Measurements from ENCODE around the gene ARVCF. TPM values are rescaled to one million over a fixed set of nuclear protein-coding genes. Genes with fewer than 3 reads are reported as not detected.

ARVCF gene
- total and polyA plus RNA-seq, 2 donors (not counting 1 experiment from before 2014, with no cell fraction given) = 2.2 to 6.7 TPM

DNA sequence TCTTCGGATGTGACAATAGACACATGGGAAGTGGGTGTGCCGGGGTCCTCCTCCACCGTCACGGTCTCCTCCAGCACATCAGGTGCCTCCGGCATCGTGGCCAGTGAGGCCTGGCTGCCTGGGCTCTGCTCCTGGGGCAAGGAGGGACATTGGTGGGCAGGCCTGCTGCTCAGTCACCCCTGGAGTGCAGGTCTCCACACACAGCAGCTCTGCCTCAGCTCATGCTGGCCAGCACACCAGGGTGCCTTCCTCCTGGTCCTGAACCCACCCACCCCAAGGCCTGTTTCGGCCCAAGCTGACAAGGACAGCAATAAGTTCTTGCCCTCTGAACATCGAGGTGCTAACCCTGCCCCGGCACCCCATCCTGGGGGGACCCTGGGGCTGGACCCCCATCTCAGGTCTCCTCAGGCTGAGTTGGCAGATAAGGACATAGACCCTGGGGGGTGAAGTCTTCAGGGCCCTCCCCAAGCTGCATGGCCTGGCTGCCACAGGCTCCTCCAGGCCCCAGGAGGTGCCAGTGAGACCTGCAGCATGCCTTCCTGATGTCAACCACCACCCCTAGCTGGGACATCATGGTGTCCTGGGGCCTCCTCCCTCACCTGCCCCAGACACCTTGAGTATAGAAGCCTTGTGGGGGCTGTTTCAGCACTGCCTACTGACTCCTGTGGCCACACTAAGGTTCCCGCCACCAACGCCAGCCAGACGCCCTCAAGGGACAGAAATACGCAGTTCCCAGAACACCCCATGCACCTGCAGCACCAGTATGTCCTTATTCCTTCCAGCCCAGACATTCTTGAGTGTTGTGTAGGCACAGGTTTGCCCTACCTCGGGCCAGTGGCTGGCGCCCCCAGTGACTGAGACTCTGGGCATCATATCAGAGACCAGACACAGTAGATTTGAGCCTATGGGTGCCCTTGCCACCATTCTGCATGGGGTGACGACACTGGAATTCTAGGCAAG lies 34.4 kb downstream of the ARVCF start:
- ChIA-PET CTCF (interaction anchor here (0.8 to 1.1 kb wide), 2 partner anchors 31 to 56 kb away, joined by 3 to 4 read pairs; no protein-coding TSS in a partner anchor), POLR2A (interaction anchor here (0.6 kb wide), 1 partner anchor 122 kb away, joined by 3 read pairs; no protein-coding TSS in a partner anchor)
- Histone ChIP-seq H3K27ac (ENCODE audit: low read length in 2 of 2) (no peak overlapping the region), H3K79me2 (ENCODE audit: control insufficient read depth, insufficient read depth, low read length) (no peaks in the 10 kb centered on the region), H3K4me1 (ENCODE audit: control insufficient read depth in 2 of 2, insufficient read depth in 2 of 2, low read length in 2 of 2) (peaks cover 10% of the 10 kb centered on the region in 2 donors), H4K20me1 (ENCODE audit: control insufficient read depth, insufficient read depth, low read length, poor library complexity, severe bottlenecking) (no peaks in the 10 kb centered on the region), H3K4me2 (replicated peaks; ENCODE audit: low read depth, low read length, poor library complexity, severe bottlenecking) (no peak overlapping the region), H3K4me3 (ENCODE audit: control extremely low read depth in 1 of 5, extremely low read depth in 1 of 5, insufficient read depth in 1 of 5, low read depth in 2 of 5, low read length in 4 of 5) (no peak overlapping the region), H3K9me3 (ENCODE audit: control extremely low read depth in 1 of 3, control insufficient read depth in 2 of 3, insufficient read depth in 1 of 3, low read length in 2 of 3) (no peaks in the 10 kb centered on the region), H3K27me3 (replicated peaks in 1 of 4; ENCODE audit: control extremely low read depth in 1 of 4, control insufficient read depth in 3 of 4, insufficient read depth in 4 of 4, low read length in 3 of 4) (peaks cover 0 to 11% (median 0%) of the 10 kb centered on the region in 4 experiments), H2AFZ (ENCODE audit: insufficient read depth, low read depth, low read length, poor library complexity, severe bottlenecking) (no peak overlapping the region), H3K9ac (ENCODE audit: low read length) (no peak overlapping the region), H3K36me3 (replicated peaks in 1 of 2; ENCODE audit: control extremely low read depth in 1 of 2, control insufficient read depth in 1 of 2, extremely low read depth in 1 of 2, insufficient read depth in 2 of 2, low read length in 1 of 2) (no peaks in the 10 kb centered on the region)
- Mint-ChIP-seq H3K27ac (no peak overlapping the region), H3K4me3 (no peak overlapping the region), H3K9me3 (ENCODE audit: insufficient read depth) (no peaks in the 10 kb centered on the region), H3K4me1 (peaks cover 7% of the 10 kb centered on the region), H3K27me3 (no peaks in the 10 kb centered on the region)
- intact Hi-C loops (cut with micrococcal nuclease) = loop anchor here (5.0 kb wide), 1 partner anchor 600 kb away; no protein-coding TSS in a partner anchor
- WGBS (ENCODE audit: insufficient coverage) = 91% methylated on average over 15 of the region's 16 CpGs
- ATAC-seq (ENCODE audit: low read depth) = no peak
- TF ChIP-seq EZH2 (IDR thresholded peaks at IDR 0.05; ENCODE audit: borderline replicate concordance, insufficient read depth, low read depth, low read length, poor library complexity, severe bottlenecking) (no peak), CTCF (IDR thresholded peaks at IDR 0.05) (no peak)
- no peak for DNase-seq

Data from B cell (primary cell).